ENCODE measurements around the gene LMO1.

The LMO1 gene

GRCh38 chr11:8288166-8288772 is 24.6 kb upstream of the LMO1 start:
- no peak for FAIRE-seq

GRCh38 chr11:8287703-8288102 is 24.0 kb upstream of the LMO1 start:
- no peak for FAIRE-seq

GRCh38 chr11:8287297-8287696 is 23.6 kb upstream of the LMO1 start:
- no peak for FAIRE-seq

GRCh38 chr11:8286886-8287285 is 23.2 kb upstream of the LMO1 start:
- FAIRE-seq: no peak

- no peak for FAIRE-seq
Measured at GRCh38 chr11:8285796-8286195, 22.1 kb upstream of the LMO1 start.

- FAIRE-seq: no peak
Measured at GRCh38 chr11:8285228-8285627, 21.6 kb upstream of the LMO1 start.

- no peak for FAIRE-seq
Measured at GRCh38 chr11:8283465-8284230, 20.0 kb upstream of the LMO1 start.

- FAIRE-seq: no peak
Measured at GRCh38 chr11:8283100-8283464, 19.4 kb upstream of the LMO1 start.

GRCh38 chr11:8282631-8283030 is 19.0 kb upstream of the LMO1 start:
- FAIRE-seq: no peak

- no peak for FAIRE-seq
Measured at GRCh38 chr11:8281266-8281665, 17.6 kb upstream of the LMO1 start.

- no peak for FAIRE-seq
Measured at GRCh38 chr11:8277691-8278090, 14.0 kb upstream of the LMO1 start.

GRCh38 chr11:8276528-8276927 is 12.8 kb upstream of the LMO1 start:
- FAIRE-seq: no peak

- peak; percentile 72 for FAIRE-seq
Measured at GRCh38 chr11:8273287-8273686, 9.6 kb upstream of the LMO1 start.

- no peak for FAIRE-seq
Measured at GRCh38 chr11:8271106-8271886, 7.6 kb upstream of the LMO1 start.

- no peak for FAIRE-seq
Measured at GRCh38 chr11:8269636-8270035, 6.0 kb upstream of the LMO1 start.

GRCh38 chr11:8268530-8269400 is 5.1 kb upstream of the LMO1 start:
- no peak for FAIRE-seq

GRCh38 chr11:8267831-8268529 is 4.3 kb upstream of the LMO1 start:
- FAIRE-seq: no peak

GRCh38 chr11:8267280-8267679 is 3.6 kb upstream of the LMO1 start:
- FAIRE-seq: no peak

GRCh38 chr11:8266246-8267241 is 2.9 kb upstream of the LMO1 start:
- FAIRE-seq: no peak

GRCh38 chr11:8265681-8266241 is 2.1 kb upstream of the LMO1 start:
- FAIRE-seq: no peak

Measured in islet of Langerhans (tissue), 1 donor.